GM23338 (cell line): ENCODE data around the gene TAF15. TPM values are rescaled to one million over a fixed set of nuclear protein-coding genes. Genes with fewer than 3 reads are reported as not detected.

Source experiments
- ATAC-seq: fragments of 200-7000 bp; cut with Tn5 transposase; 3 replicates; pipeline ENCODE4 v1.9.1; 2020
- DNase-seq: peaks from one replicate; pipeline ENCODE4 v3.0.0-alpha.2; 2015; ENCODE audit warnings: low spot score
- H2AFZ ChIP-seq: fragments of 200-600 bp; sonication (generic); 2 replicates; pipeline ENCODE4 v1.8.0; 2016; ENCODE audit warnings: antibody characterized with exemption, mild to moderate bottlenecking, moderate library complexity
- H3F3A ChIP-seq: fragments of 200-600 bp; sonication (generic); replicated peaks from 2 replicates; pipeline ENCODE4 v1.8.0; 2017; ENCODE audit warnings: antibody characterized with exemption, mixed run types, low read depth
- H3K27ac ChIP-seq: fragments of 200-600 bp; sonication (generic); 2 replicates; pipeline ENCODE4 v1.6.1; 2016; ENCODE audit warnings: low read depth
- H3K27me3 ChIP-seq: fragments of 200-600 bp; sonication (generic); 2 replicates; pipeline ENCODE4 v1.8.0; 2016; ENCODE audit warnings: mild to moderate bottlenecking, mixed run types, moderate library complexity; ENCODE audit not compliant: insufficient read depth
- H3K36me3 ChIP-seq: fragments of 200-600 bp; sonication (generic); 2 replicates; pipeline ENCODE4 v1.8.0; 2016; ENCODE audit warnings: mild to moderate bottlenecking; ENCODE audit not compliant: insufficient read depth
- H3K4me1 ChIP-seq: fragments of 200-600 bp; sonication (generic); 2 replicates; pipeline ENCODE4 v1.8.0; 2016; ENCODE audit warnings: mild to moderate bottlenecking, moderate library complexity; ENCODE audit not compliant: insufficient read depth
- H3K4me2 ChIP-seq: fragments of 200-600 bp; sonication (generic); 2 replicates; pipeline ENCODE4 v1.7.1; 2017; ENCODE audit warnings: mixed run types
- H3K4me3 ChIP-seq: fragments of 200-600 bp; sonication (generic); 2 replicates; pipeline ENCODE4 v1.6.1; 2016; ENCODE audit warnings: mixed run types
- H3K79me2 ChIP-seq: fragments of 200-600 bp; sonication (generic); replicated peaks from 2 replicates; pipeline ENCODE4 v1.8.0; 2017; ENCODE audit warnings: mild to moderate bottlenecking; ENCODE audit not compliant: insufficient read depth
- H3K9me2 ChIP-seq: fragments of 200-600 bp; sonication (generic); 2 replicates; pipeline ENCODE4 v1.8.0; 2017; ENCODE audit not compliant: insufficient read depth
- H4K20me1 ChIP-seq: fragments of 200-600 bp; sonication (generic); replicated peaks from 2 replicates; pipeline ENCODE4 v1.8.0; 2017; ENCODE audit warnings: mild to moderate bottlenecking; ENCODE audit not compliant: insufficient read depth
- H3K27ac Mint-ChIP-seq: 2 replicates; pipeline ENCODE4 v1.8.0; 2020; ENCODE audit warnings: inconsistent platforms, mild to moderate bottlenecking, moderate library complexity, mixed read lengths
- H3K27me3 Mint-ChIP-seq: 3 replicates; pipeline ENCODE4 v1.8.0; 2022; ENCODE audit warnings: low read depth, mild to moderate bottlenecking, moderate library complexity, mixed read lengths, inconsistent platforms; ENCODE audit not compliant: insufficient read depth, poor library complexity
- H3K36me3 Mint-ChIP-seq: 3 replicates; pipeline ENCODE4 v1.8.0; 2021; ENCODE audit warnings: low read depth, mild to moderate bottlenecking, inconsistent platforms, moderate library complexity, mixed read lengths
- H3K4me1 Mint-ChIP-seq: 3 replicates; pipeline ENCODE4 v1.8.0; 2020; ENCODE audit warnings: mild to moderate bottlenecking, inconsistent platforms, mixed read lengths
- H3K4me3 Mint-ChIP-seq: 3 replicates; pipeline ENCODE4 v1.8.0; 2021; ENCODE audit warnings: moderate library complexity, mild to moderate bottlenecking, inconsistent platforms, mixed read lengths
- H3K9me3 Mint-ChIP-seq: 3 replicates; pipeline ENCODE4 v1.8.0; 2020; ENCODE audit warnings: moderate library complexity, mild to moderate bottlenecking, inconsistent platforms, mixed read lengths
- CTCF ChIP-seq, 2 experiments: fragments of 200-600 bp in 1 of 2; sonication (generic) in 1 of 2; conservative IDR thresholded peaks; 2 replicates each; pipeline versions ENCODE4 v1.5.1 to v1.6.1; 2016 to 2017; ENCODE audit warnings: antibody characterized with exemption in 2 of 2, low read depth in 2 of 2, mild to moderate bottlenecking in 2 of 2, moderate library complexity in 1 of 2
- EZH2 ChIP-seq: fragments of 200-600 bp; sonication (generic); IDR thresholded peaks from one replicate; pipeline ENCODE4 v1.8.0; 2017; ENCODE audit warnings: antibody characterized with exemption, mild to moderate bottlenecking, low read depth; ENCODE audit not compliant: unreplicated experiment
- EZH2phosphoT487 ChIP-seq: fragments of 200-600 bp; sonication (generic); IDR thresholded peaks from one replicate; pipeline ENCODE4 v1.8.1; 2018; ENCODE audit warnings: antibody characterized with exemption; ENCODE audit not compliant: unreplicated experiment
- JUNB ChIP-seq: IDR thresholded peaks from one replicate; pipeline ENCODE4 v1.6.1; 2016; ENCODE audit warnings: antibody characterized with exemption; ENCODE audit not compliant: unreplicated experiment
- NANOG ChIP-seq: IDR thresholded peaks from 2 replicates; pipeline ENCODE4 v1.6.1; 2016; ENCODE audit warnings: antibody characterized with exemption, borderline replicate concordance
- POLR2AphosphoS5 ChIP-seq: IDR thresholded peaks from 2 replicates; pipeline ENCODE4 v1.6.1; 2016; ENCODE audit warnings: antibody characterized with exemption, low read depth
- REST ChIP-seq: IDR thresholded peaks from one replicate; pipeline ENCODE4 v1.6.1; 2018; ENCODE audit warnings: antibody characterized with exemption; ENCODE audit not compliant: unreplicated experiment
- ZNF114 ChIP-seq: fragments of 250-450 bp; sonication (Bioruptor Pico); IDR thresholded peaks from 2 replicates; pipeline ENCODE4 v1.5.0; 2020; ENCODE audit warnings: mild to moderate bottlenecking, moderate library complexity
- ZNF331 ChIP-seq: fragments of 250-450 bp; sonication (Bioruptor Pico); IDR thresholded peaks from 2 replicates; pipeline ENCODE4 v1.5.0; 2020; ENCODE audit warnings: low read depth, mild to moderate bottlenecking, moderate library complexity
- polyA plus RNA-seq: library from polyadenylated mRNA; unstranded; fragments of >200 nt; fragmentation: Nextera tagmentation; extraction: Ambion mirVana; gene quantifications from 2 replicates; pipeline ENCODE4 v1.2.1, GENCODE V29; 2016
- total RNA-seq: library from RNA; depleted of rRNA; stranded (reverse); fragments of >200 nt; shearing (Covaris generic); gene quantifications from 2 replicates; pipeline ENCODE4 v1.2.3, GENCODE V29; 2014

TAF15 gene
- total and polyA plus RNA-seq, 2 experiments from 2014 or later, result 33.8 to 109 TPM

GRCh38 chr17:35856603-35857002, 47.3 kb downstream of the TAF15 start:
- DNase-seq, result no peak
- Mint-ChIP-seq H3K4me1 (peaks cover 3% of the 10 kb centered on the region; the same call in 2 of the 3 replicates), H3K36me3 (peaks cover 3% of the 10 kb centered on the region; the same call in 2 of the 3 replicates), H3K4me3 (no peak overlapping the region), H3K27ac (no peak overlapping the region), H3K9me3 (no peaks in the 10 kb centered on the region), H3K27me3 (peaks cover 4% of the 10 kb centered on the region)
- H3K4me3 ChIP-seq, result no peak overlapping the region
- no peaks in the 10 kb centered on the region for H3K4me1 ChIP-seq
- no peaks in the 10 kb centered on the region for H3F3A ChIP-seq
- H3K4me2 ChIP-seq, result no peak overlapping the region
- H3K27ac ChIP-seq, result peak overlapping the region; percentile 39; the same call in 1 of the 2 replicates
- no peak overlapping the region for H2AFZ ChIP-seq
- TF ChIP-seq JUNB (no peak), NANOG (no peak), ZNF114 (no peak), REST (no peak), ZNF331 (CRISPR knock-in tag) (no peak), EZH2phosphoT487 (no peak)
- H4K20me1 ChIP-seq, result no peaks in the 10 kb centered on the region; the same call in 1 of the 2 replicates
- no peaks in the 10 kb centered on the region for H3K9me2 ChIP-seq
- H3K27me3 ChIP-seq, result no peaks in the 10 kb centered on the region
- ATAC-seq, result no peak
- H3K79me2 ChIP-seq, result no peaks in the 10 kb centered on the region
- no peaks in the 10 kb centered on the region; the same call in 1 of the 2 replicates for H3K36me3 ChIP-seq

DNA sequence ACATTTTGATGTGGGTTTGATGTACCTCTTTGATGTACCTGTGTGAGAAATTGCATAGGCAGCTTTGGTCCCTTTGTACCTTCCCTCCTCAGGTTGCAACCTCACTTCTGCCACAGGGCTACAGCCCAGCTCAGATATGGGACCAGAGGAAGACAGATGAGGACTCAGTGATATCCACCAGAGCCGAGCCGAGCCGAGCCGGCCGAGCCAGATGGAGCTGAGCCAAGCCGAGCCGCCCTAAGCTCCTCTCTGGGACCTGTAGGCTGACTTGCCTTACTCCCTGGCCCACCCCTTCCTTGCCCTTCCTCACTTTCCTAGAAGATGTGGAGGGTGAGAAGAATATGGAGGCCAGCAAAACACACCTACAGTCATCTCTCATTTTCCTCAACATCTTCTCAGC, 55.6 kb downstream of the TAF15 start:
- no peaks in the 10 kb centered on the region for H4K20me1 ChIP-seq
- no peaks in the 10 kb centered on the region for H3K9me3 Mint-ChIP-seq
- no peaks in the 10 kb centered on the region for H3K36me3 ChIP-seq
- no peak overlapping the region for H3K4me3 Mint-ChIP-seq
- ATAC-seq (no peak), DNase-seq (no peak)
- H3K9me2 ChIP-seq, result no peaks in the 10 kb centered on the region
- no peaks in the 10 kb centered on the region for H3K36me3 Mint-ChIP-seq
- TF ChIP-seq ZNF114, result no peak
- TF ChIP-seq EZH2, result no peak
- no peak for TF ChIP-seq NANOG
- no peak for TF ChIP-seq EZH2phosphoT487
- no peak for TF ChIP-seq POLR2AphosphoS5
- no peak for TF ChIP-seq REST
- TF ChIP-seq CTCF (conservative IDR thresholded peaks at IDR 0.05; ENCODE audit: low read depth in 2 of 2), result no peak
- H3K27ac ChIP-seq, result no peak overlapping the region
- H3K27ac Mint-ChIP-seq, result no peak overlapping the region
- H3K4me3 ChIP-seq, result no peak overlapping the region
- H3K4me1 Mint-ChIP-seq, result no peaks in the 10 kb centered on the region
- H3K79me2 ChIP-seq, result no peaks in the 10 kb centered on the region
- H3K4me1 ChIP-seq, result peaks cover 4% of the 10 kb centered on the region; the same call in 1 of the 2 replicates
- no peaks in the 10 kb centered on the region for H3F3A ChIP-seq
- no peak overlapping the region for H2AFZ ChIP-seq
- H3K27me3 Mint-ChIP-seq, result peaks cover 2% of the 10 kb centered on the region
- H3K27me3 ChIP-seq, result no peaks in the 10 kb centered on the region
- H3K4me2 ChIP-seq, result no peak overlapping the region
